HEK293T (cell line): ENCODE data around the gene IGF2BP2.

Experiments used
- FOXA1 ChIP-seq: fragments of 450-650 bp; IDR thresholded peaks from 2 replicates; pipeline ENCODE4 v1.6.1; 2016; ENCODE audit warnings: mild to moderate bottlenecking
- FOXK2 ChIP-seq: fragments of 450-650 bp; IDR thresholded peaks from 2 replicates; pipeline ENCODE4 v1.6.1; 2016; ENCODE audit warnings: mild to moderate bottlenecking
- FOXM1 ChIP-seq: fragments of 450-650 bp; IDR thresholded peaks from 2 replicates; pipeline ENCODE4 v1.6.1; 2017; ENCODE audit warnings: mild to moderate bottlenecking, borderline replicate concordance
- NFRKB ChIP-seq: fragments of 450-650 bp; IDR thresholded peaks from 2 replicates; pipeline ENCODE4 v1.6.1; 2016; ENCODE audit warnings: mild to moderate bottlenecking, moderate library complexity
- SUZ12 ChIP-seq: fragments of 450-650 bp; IDR thresholded peaks from 2 replicates; pipeline ENCODE4 v1.6.1; 2016; ENCODE audit warnings: mild to moderate bottlenecking

- no peak for TF ChIP-seq FOXA1
- no peak for TF ChIP-seq SUZ12
- no peak for TF ChIP-seq FOXM1
- TF ChIP-seq FOXK2: no peak
- no peak for TF ChIP-seq NFRKB
These were observed 6.4 kb upstream of the IGF2BP2 start for GRCh38 chr3:185831195-185831594.
